A549 (cell line): Measurements from ENCODE around the gene UQCRH. TPM values are rescaled to one million over a fixed set of nuclear protein-coding genes. Genes with fewer than 3 reads are reported as not detected.

Source experiments
- ATAC-seq, 2 experiments: fragments of 200-7000 bp in 1 of 2; fragments of >200 bp in 1 of 2; cut with Nextera tagmentation in 1 of 2; cut with Tn5 transposase in 1 of 2; 3 replicates each; pipeline versions ENCODE4 v1.8.0 to v1.9.1; 2018 to 2020; ENCODE audit warnings: mild to moderate bottlenecking in 1 of 2, moderate library complexity in 1 of 2
- CTCF ChIA-PET: fragments of 300-600 bp; sonication (Branson Sonifier 250); formaldehyde crosslinking; extraction: SDS; loops from one replicate; lab custom pipeline; 2021; ENCODE audit warnings: antibody characterized with exemption, inconsistent platforms; lab: Yijun Ruan, JAX
- POLR2A ChIA-PET: fragments of 350-600 bp; formaldehyde crosslinking; extraction: SDS; loops from one replicate; lab custom pipeline; 2021; ENCODE audit warnings: antibody characterized with exemption, inconsistent platforms; lab: Yijun Ruan, JAX
- DNase-seq, 2 experiments: peaks; one replicate each; pipeline versions ENCODE4 v3.0.0 to v3.0.0-alpha.2; 2011 to 2016; ENCODE audit warnings: low read depth in 1 of 2, low spot score in 1 of 2
- FAIRE-seq: peaks from 2 replicates; lab custom pipeline; 2011; peaks lifted over from hg19 to GRCh38; lab: Jason Lieb, UNC
- H3K27ac ChIP-seq, 2 experiments: fragments of >200 bp; sonication (Bioruptor Twin); formaldehyde crosslinking; 3 replicates each; pipeline ENCODE4 v1.5.1; 2016 to 2017
- H3K4me1 ChIP-seq: fragments of >200 bp; sonication (Bioruptor Twin); formaldehyde crosslinking; 3 replicates; pipeline ENCODE4 v1.6.1; 2016
- H3K4me2 ChIP-seq: fragments of >200 bp; sonication (Bioruptor Twin); formaldehyde crosslinking; 3 replicates; pipeline ENCODE4 v1.6.1; 2016
- H3K4me3 ChIP-seq: fragments of >200 bp; sonication (Bioruptor Twin); formaldehyde crosslinking; 3 replicates; pipeline ENCODE4 v1.5.1; 2016
- H3K9me3 ChIP-seq: fragments of >200 bp; sonication (Bioruptor Twin); formaldehyde crosslinking; 3 replicates; pipeline ENCODE4 v1.6.1; 2016
- BHLHE40 ChIP-seq: IDR thresholded peaks from 2 replicates; pipeline ENCODE4 v1.6.1; 2012; ENCODE audit warnings: low read depth, low read length, inconsistent platforms
- CBX2 ChIP-seq: fragments of 200-600 bp; sonication (generic); IDR thresholded peaks from 2 replicates; pipeline ENCODE4 v1.6.1; 2016; ENCODE audit warnings: low read depth, mild to moderate bottlenecking, borderline replicate concordance
- CHD4 ChIP-seq: fragments of 200-600 bp; sonication (generic); IDR thresholded peaks from 2 replicates; pipeline ENCODE4 v1.6.1; 2016; ENCODE audit warnings: antibody characterized with exemption, mild to moderate bottlenecking, borderline replicate concordance
- E2F6 ChIP-seq: IDR thresholded peaks from 2 replicates; pipeline ENCODE4 v1.6.1; 2012; ENCODE audit warnings: low read depth, borderline replicate concordance
- EHF ChIP-seq: fragments of 250-450 bp; sonication (Bioruptor Pico); IDR thresholded peaks from 2 replicates; pipeline ENCODE4 v1.5.0; 2020; ENCODE audit warnings: mild to moderate bottlenecking
- EHMT2 ChIP-seq: fragments of 200-600 bp; sonication (generic); IDR thresholded peaks from 2 replicates; pipeline ENCODE4 v1.6.1; 2016; ENCODE audit warnings: antibody characterized with exemption, low read depth, mild to moderate bottlenecking, moderate library complexity
- ESRRA ChIP-seq: fragments of 150-350 bp; IDR thresholded peaks from 2 replicates; pipeline ENCODE4 v1.6.1; 2014; ENCODE audit warnings: mild to moderate bottlenecking, low read length, borderline replicate concordance
- HES2 ChIP-seq: fragments of >200 bp; sonication (Bioruptor Twin); formaldehyde crosslinking; IDR thresholded peaks from 2 replicates; pipeline ENCODE4 v1.6.1; 2016
- HEYL ChIP-seq: fragments of 250-450 bp; sonication (Bioruptor Pico); IDR thresholded peaks from 2 replicates; pipeline ENCODE4 v1.8.0; 2021; ENCODE audit warnings: mild to moderate bottlenecking, moderate library complexity
- HMGXB4 ChIP-seq: fragments of 250-450 bp; sonication (Bioruptor Pico); IDR thresholded peaks from 2 replicates; pipeline ENCODE4 v1.5.0; 2021; ENCODE audit warnings: mild to moderate bottlenecking, moderate library complexity, borderline replicate concordance
- HOXB13 ChIP-seq: fragments of 250-450 bp; sonication (Bioruptor Pico); IDR thresholded peaks from 2 replicates; pipeline ENCODE4 v1.5.0; 2020; ENCODE audit warnings: low read depth, mild to moderate bottlenecking, moderate library complexity
- JUNB ChIP-seq: fragments of >200 bp; sonication (Bioruptor Twin); formaldehyde crosslinking; IDR thresholded peaks from 2 replicates; pipeline ENCODE4 v1.6.1; 2016
- KDM1A ChIP-seq: fragments of 200-600 bp; sonication (generic); IDR thresholded peaks from 2 replicates; pipeline ENCODE4 v1.6.1; 2016; ENCODE audit warnings: low read depth, mild to moderate bottlenecking
- MAFK ChIP-seq: fragments of 450-650 bp; IDR thresholded peaks from 2 replicates; pipeline ENCODE4 v1.6.1; 2014; ENCODE audit not compliant: partially characterized antibody
- MAX ChIP-seq: IDR thresholded peaks from 2 replicates; pipeline ENCODE4 v1.6.1; 2012
- NPAS2 ChIP-seq: fragments of 250-450 bp; sonication (Bioruptor Pico); IDR thresholded peaks from 2 replicates; pipeline ENCODE4 v1.8.0; 2022; ENCODE audit warnings: mild to moderate bottlenecking, moderate library complexity, borderline replicate concordance
- NR3C1 ChIP-seq: fragments of >200 bp; sonication (Bioruptor Twin); formaldehyde crosslinking; IDR thresholded peaks from 3 replicates; pipeline ENCODE4 v1.6.1; 2017
- RAD21 ChIP-seq, 2 experiments: fragments of >200 bp in 1 of 2; sonication (Bioruptor Twin) in 1 of 2; formaldehyde crosslinking in 1 of 2; IDR thresholded peaks in 1 of 2; conservative IDR thresholded peaks in 1 of 2; 2 replicates in 1 of 2; 3 replicates in 1 of 2; pipeline ENCODE4 v1.6.1; 2012 to 2018; ENCODE audit warnings: inconsistent platforms in 1 of 2
- RCOR1 ChIP-seq: fragments of 150-350 bp; IDR thresholded peaks from 2 replicates; pipeline ENCODE4 v1.6.1; 2014; ENCODE audit warnings: antibody characterized with exemption, low read length, low read depth
- SREBF2 ChIP-seq: fragments of 450-650 bp; IDR thresholded peaks from 2 replicates; pipeline ENCODE4 v1.6.1; 2014; ENCODE audit warnings: mild to moderate bottlenecking, moderate library complexity
- TP53 ChIP-seq: fragments of 250-450 bp; sonication (Bioruptor Pico); IDR thresholded peaks from 2 replicates; pipeline ENCODE4 v1.5.0; 2021; ENCODE audit warnings: mild to moderate bottlenecking, moderate library complexity
- ZFP36 ChIP-seq: fragments of 450-650 bp; IDR thresholded peaks from 2 replicates; pipeline ENCODE4 v1.6.1; 2014; ENCODE audit warnings: borderline replicate concordance; ENCODE audit not compliant: partially characterized antibody
- ZNF302 ChIP-seq: fragments of 250-450 bp; sonication (Bioruptor Pico); IDR thresholded peaks from 2 replicates; pipeline ENCODE4 v1.9.0; 2021; ENCODE audit warnings: inconsistent platforms, mild to moderate bottlenecking, moderate library complexity
- ZSCAN20 ChIP-seq: fragments of 250-450 bp; sonication (Bioruptor Pico); IDR thresholded peaks from 2 replicates; pipeline ENCODE4 v1.8.0; 2022; ENCODE audit warnings: mild to moderate bottlenecking, moderate library complexity
- WGBS: methylation state at CpG from one replicate; pipeline ENCODE4 v1.1.6; 2017; ENCODE audit errors: missing lambda C conversion rate; 5-methylcytosine and 5-hydroxymethylcytosine counted together
- polyA plus RNA-seq, 4 experiments: library from polyadenylated mRNA; depleted of rRNA in 3 of 4; stranded (reverse); fragments of >200 nt; fragmentation: RNase III in 1 of 4; extraction: RNeasy Plus Mini Kit Qiagen cat#74134 plus additional on column Dnase treatment in 1 of 4; gene quantifications; 2 replicates in 3 of 4; 3 replicates in 1 of 4; pipeline ENCODE4 v1.2.3, GENCODE V29; 2011 to 2017

The UQCRH gene
- polyA plus RNA-seq, 2 of the 4 experiments (the other 2 are of a cell fraction): 762 to 793 TPM

GRCh38 chr1:46278807-46279206 is 24.7 kb upstream of the UQCRH start:
- POLR2A ChIA-PET: no interaction called here
- WGBS: 92% methylated on average over 12 of the region's 12 CpGs
- TF ChIP-seq RCOR1 (no peak), RAD21 (conservative IDR thresholded peaks at IDR 0.05 in 1 of 2, IDR thresholded peaks at IDR 0.05 in 1 of 2) (no peak), HES2 (no peak), ESRRA (no peak), EHMT2 (no peak), JUNB (no peak), CBX2 (no peak), NPAS2 (CRISPR knock-in tag) (no peak), BHLHE40 (no peak), HEYL (CRISPR knock-in tag) (no peak), ZFP36 (no peak), HMGXB4 (CRISPR knock-in tag) (no peak), SREBF2 (no peak), NR3C1 (no peak), MAX (no peak), HOXB13 (CRISPR knock-in tag) (no peak), TP53 (CRISPR knock-in tag) (no peak), ZSCAN20 (CRISPR knock-in tag) (no peak)
- Histone ChIP-seq H3K4me1 (no peaks in the 10 kb centered on the region), H3K9me3 (no peaks in the 10 kb centered on the region), H3K4me3 (no peak overlapping the region), H3K4me2 (no peak overlapping the region), H3K27ac (no peak overlapping the region)
- ATAC-seq (no peak), FAIRE-seq (no peak), DNase-seq (no peak)
- CTCF ChIA-PET: no interaction called here

GRCh38 chr1:46280092-46280491 is 23.4 kb upstream of the UQCRH start:
- no peak for ATAC-seq
- FAIRE-seq: no peak
- Histone ChIP-seq H3K27ac (no peak overlapping the region), H3K4me3 (no peak overlapping the region), H3K9me3 (no peaks in the 10 kb centered on the region), H3K4me1 (no peaks in the 10 kb centered on the region), H3K4me2 (no peak overlapping the region)
- ChIA-PET POLR2A (no interaction called here), CTCF (interaction anchor here (1.6 kb wide), 1 partner anchor 18 kb away, joined by 3 read pairs; no protein-coding TSS in a partner anchor)
- TF ChIP-seq ZSCAN20 (CRISPR knock-in tag) (no peak), CHD4 (no peak), RCOR1 (no peak), E2F6 (no peak), ZFP36 (no peak), MAFK (no peak), NPAS2 (CRISPR knock-in tag) (no peak), ESRRA (no peak), KDM1A (no peak), BHLHE40 (no peak), HEYL (CRISPR knock-in tag) (no peak), RAD21 (conservative IDR thresholded peaks at IDR 0.05 in 1 of 2, IDR thresholded peaks at IDR 0.05 in 1 of 2) (no peak), EHF (no peak), HOXB13 (CRISPR knock-in tag) (no peak), ZNF302 (CRISPR knock-in tag) (no peak), MAX (no peak)
- DNase-seq: no peak
- 100% methylated on average over 3 of the region's 3 CpGs for WGBS
